ENCODE measurements around the gene TMEM132D. TPM values are rescaled to one million over a fixed set of nuclear protein-coding genes. Genes with fewer than 3 reads are reported as not detected.

TMEM132D gene
- total and polyA plus RNA-seq, 3 donors from 2014 or later: 0.44 to 0.50 (median 0.47) TPM

DNA sequence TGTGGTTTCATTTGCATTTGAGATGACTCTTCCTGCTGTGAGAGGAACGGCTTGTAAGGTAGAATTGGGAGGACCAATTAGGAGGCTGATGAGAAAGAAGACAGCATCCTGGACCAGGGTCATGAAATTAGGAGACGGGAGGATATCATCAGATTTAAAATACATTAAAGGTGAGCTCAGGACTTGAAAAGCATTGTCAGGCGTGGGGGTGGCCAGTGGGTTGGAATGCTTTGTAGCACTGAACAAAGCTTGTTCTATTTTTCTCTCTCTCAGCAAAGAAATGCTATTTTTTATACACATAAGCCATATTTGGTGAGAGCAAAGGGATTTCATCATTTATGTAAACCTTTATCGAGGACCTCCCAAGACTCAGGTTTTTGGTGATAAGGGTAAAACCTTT, 157.5 kb downstream of the TMEM132D start:
- H3K27me3 ChIP-seq: no peaks in the 10 kb centered on the region
- no peaks in the 10 kb centered on the region for H3K36me3 ChIP-seq (ENCODE audit: low read depth, missing control alignments)
- no peak for DNase-seq
- TF ChIP-seq, protein P1, sequence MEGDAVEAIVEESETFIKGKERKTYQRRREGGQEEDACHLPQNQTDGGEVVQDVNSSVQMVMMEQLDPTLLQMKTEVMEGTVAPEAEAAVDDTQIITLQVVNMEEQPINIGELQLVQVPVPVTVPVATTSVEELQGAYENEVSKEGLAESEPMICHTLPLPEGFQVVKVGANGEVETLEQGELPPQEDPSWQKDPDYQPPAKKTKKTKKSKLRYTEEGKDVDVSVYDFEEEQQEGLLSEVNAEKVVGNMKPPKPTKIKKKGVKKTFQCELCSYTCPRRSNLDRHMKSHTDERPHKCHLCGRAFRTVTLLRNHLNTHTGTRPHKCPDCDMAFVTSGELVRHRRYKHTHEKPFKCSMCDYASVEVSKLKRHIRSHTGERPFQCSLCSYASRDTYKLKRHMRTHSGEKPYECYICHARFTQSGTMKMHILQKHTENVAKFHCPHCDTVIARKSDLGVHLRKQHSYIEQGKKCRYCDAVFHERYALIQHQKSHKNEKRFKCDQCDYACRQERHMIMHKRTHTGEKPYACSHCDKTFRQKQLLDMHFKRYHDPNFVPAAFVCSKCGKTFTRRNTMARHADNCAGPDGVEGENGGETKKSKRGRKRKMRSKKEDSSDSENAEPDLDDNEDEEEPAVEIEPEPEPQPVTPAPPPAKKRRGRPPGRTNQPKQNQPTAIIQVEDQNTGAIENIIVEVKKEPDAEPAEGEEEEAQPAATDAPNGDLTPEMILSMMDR (IDR thresholded peaks at IDR 0.05): no peak
- TF ChIP-seq POLR2A (IDR thresholded peaks at IDR 0.05): no peak
- H3K4me3 ChIP-seq: no peak overlapping the region
- H3K9me3 ChIP-seq: no peaks in the 10 kb centered on the region
- H3K27ac ChIP-seq: no peak overlapping the region
- H3K4me1 ChIP-seq: no peaks in the 10 kb centered on the region
- WGBS, 2 donors: 70 to 78% methylated on average over 4 of the region's 4 CpGs
- intact Hi-C loops (cut with DNase I; ENCODE audit: low total_unique reads): no loop called here

DNA sequence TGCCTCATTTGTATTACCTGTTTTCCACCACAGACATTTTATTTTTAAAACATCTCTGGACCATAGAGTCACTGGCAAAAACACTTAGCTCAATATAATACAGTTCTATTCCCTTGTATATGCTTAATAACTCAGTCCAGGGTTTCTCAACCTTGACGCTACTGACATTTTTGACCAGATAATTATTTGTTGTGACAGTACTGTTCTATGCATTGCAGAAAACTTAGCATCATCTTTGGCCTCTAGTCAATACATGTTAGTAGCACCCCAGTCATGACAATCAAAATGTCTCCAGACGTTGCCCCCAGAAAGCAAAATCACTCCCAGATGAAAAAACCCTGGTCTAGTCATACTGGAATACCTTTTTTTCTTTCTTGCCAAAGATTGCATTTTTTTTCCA, 174.7 kb downstream of the TMEM132D start:
- no peaks in the 10 kb centered on the region for H3K27me3 ChIP-seq
- no peaks in the 10 kb centered on the region for H3K9me3 ChIP-seq
- WGBS, 2 donors: 89 to 90% methylated on average over 2 of the region's 2 CpGs
- H3K4me1 ChIP-seq: no peaks in the 10 kb centered on the region
- intact Hi-C loops (cut with DNase I; ENCODE audit: low total_unique reads): no loop called here
- no peak overlapping the region for H3K27ac ChIP-seq
- no peak for DNase-seq
- no peaks in the 10 kb centered on the region for H3K36me3 ChIP-seq (ENCODE audit: low read depth, missing control alignments)
- no peak for TF ChIP-seq POLR2A (IDR thresholded peaks at IDR 0.05)
- TF ChIP-seq, protein P1 (IDR thresholded peaks at IDR 0.05): no peak
- H3K4me3 ChIP-seq: no peak overlapping the region

DNA sequence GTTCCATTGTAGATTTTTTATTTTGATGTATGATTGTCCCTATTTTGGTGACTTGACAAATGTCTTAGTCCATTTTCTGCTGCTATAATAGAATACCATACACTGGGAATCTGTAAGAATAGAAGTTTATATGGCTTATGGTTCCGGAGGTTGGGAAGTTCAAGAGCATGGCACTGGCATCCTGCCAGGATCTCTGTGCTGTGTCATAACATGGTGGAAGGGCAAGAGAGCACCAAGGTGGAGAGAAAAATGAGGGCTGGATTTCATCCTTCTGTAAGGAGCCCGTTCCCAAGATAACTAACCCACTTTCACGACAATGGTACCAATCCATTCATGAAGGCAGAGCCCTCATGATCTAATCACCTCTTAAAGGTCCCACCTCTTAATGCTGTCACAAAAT, 176.7 kb downstream of the TMEM132D start:
- no peaks in the 10 kb centered on the region for H3K27me3 ChIP-seq
- no peak overlapping the region for H3K27ac ChIP-seq
- TF ChIP-seq, protein P1 (IDR thresholded peaks at IDR 0.05): no peak
- TF ChIP-seq POLR2A (IDR thresholded peaks at IDR 0.05): no peak
- no peaks in the 10 kb centered on the region for H3K4me1 ChIP-seq
- WGBS, 2 donors: 93 to 97% methylated on average over 3 of the region's 3 CpGs
- intact Hi-C loops (cut with DNase I; ENCODE audit: low total_unique reads): no loop called here
- H3K9me3 ChIP-seq: no peaks in the 10 kb centered on the region
- H3K36me3 ChIP-seq (ENCODE audit: low read depth, missing control alignments): no peaks in the 10 kb centered on the region
- H3K4me3 ChIP-seq: no peak overlapping the region
- DNase-seq: no peak

DNA sequence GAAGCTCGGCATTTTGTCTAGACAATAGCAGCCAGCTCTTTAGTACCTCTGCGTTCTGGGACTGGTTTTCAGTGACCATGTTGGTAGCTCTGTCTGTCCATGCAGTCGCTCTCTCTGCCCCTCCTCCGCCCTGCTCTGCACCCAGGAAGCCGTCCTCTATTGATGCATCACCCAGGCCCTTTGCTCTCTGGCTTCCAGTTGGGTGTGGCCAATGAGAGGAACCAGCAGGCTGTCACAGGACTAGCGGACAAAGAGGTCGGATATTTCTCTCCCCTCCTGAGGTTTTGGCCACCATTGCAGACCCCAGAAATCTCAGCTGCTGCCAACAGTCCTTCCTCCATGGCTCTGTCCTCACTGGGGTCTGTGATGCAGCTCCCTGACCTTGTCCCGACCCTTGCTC, 180.6 kb downstream of the TMEM132D start:
- intact Hi-C loops (cut with DNase I; ENCODE audit: low total_unique reads): no loop called here
- Histone ChIP-seq H3K36me3 (ENCODE audit: low read depth, missing control alignments) (no peaks in the 10 kb centered on the region), H3K27me3 (no peaks in the 10 kb centered on the region), H3K4me1 (no peaks in the 10 kb centered on the region), H3K4me3 (no peak overlapping the region), H3K9me3 (no peaks in the 10 kb centered on the region), H3K27ac (no peak overlapping the region)
- WGBS, 2 donors: 81 to 88% methylated on average over 8 of the region's 8 CpGs
- no peak for TF ChIP-seq POLR2A (IDR thresholded peaks at IDR 0.05)
- no peak for DNase-seq

DNA sequence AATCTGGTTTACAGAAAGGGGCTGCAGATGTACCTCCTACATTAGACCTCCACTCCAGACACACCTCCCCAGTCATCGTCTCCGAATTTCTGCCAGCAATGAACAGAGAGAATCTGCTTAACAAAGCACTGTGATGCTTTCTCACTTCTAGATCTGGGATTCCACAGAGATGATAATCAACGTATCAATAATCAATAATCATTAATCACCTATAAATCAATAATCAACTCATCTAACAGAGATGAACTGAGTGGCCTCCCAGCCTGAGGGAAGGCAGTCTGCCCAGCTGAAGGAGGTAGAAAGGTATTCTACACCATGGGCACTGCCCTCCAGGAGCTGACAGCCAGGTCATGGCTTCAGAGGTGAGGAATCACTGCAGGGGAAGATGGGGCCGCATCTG, 183.2 kb downstream of the TMEM132D start:
- no peaks in the 10 kb centered on the region for H3K9me3 ChIP-seq
- no peaks in the 10 kb centered on the region for H3K27me3 ChIP-seq
- no peak overlapping the region for H3K4me3 ChIP-seq
- H3K4me1 ChIP-seq: no peaks in the 10 kb centered on the region
- H3K36me3 ChIP-seq (ENCODE audit: low read depth, missing control alignments): no peaks in the 10 kb centered on the region
- DNase-seq: no peak
- no peak for TF ChIP-seq POLR2A (IDR thresholded peaks at IDR 0.05)
- TF ChIP-seq, protein P1 (IDR thresholded peaks at IDR 0.05): no peak
- WGBS, 2 donors: 70 to 75% methylated on average over 4 of the region's 4 CpGs
- intact Hi-C loops (cut with DNase I; ENCODE audit: low total_unique reads): no loop called here
- H3K27ac ChIP-seq: no peak overlapping the region
